Measurements from ENCODE around the gene LIFR. TPM values are rescaled to one million over a fixed set of nuclear protein-coding genes. Genes with fewer than 3 reads are reported as not detected.
A peak's percentile ranks its signal among the peaks of the same experiment; 100 is the strongest.

The LIFR gene
- polyA plus RNA-seq, 1 donor (not counting 4 experiments of a cell fraction or from before 2014, with no cell fraction given) = 1.1 TPM

- DNase-seq (ENCODE audit: low read depth, low spot score) (no peak), FAIRE-seq (peak; percentile 63)
- TF ChIP-seq CTCF (optimal IDR thresholded peaks at IDR 0.05 in 1 of 3, IDR thresholded peaks at IDR 0.05 in 1 of 3, conservative IDR thresholded peaks at IDR 0.05 in 1 of 3; ENCODE audit: extremely low read depth in 1 of 3, insufficient read depth in 2 of 3, low read length in 3 of 3) (no peak), EZH2 (IDR thresholded peaks at IDR 0.05; ENCODE audit: low read length) (no peak)
- Histone ChIP-seq H3K9me1 (ENCODE audit: control insufficient read depth, extremely low read depth, insufficient read depth, low read length) (no peaks in the 10 kb centered on the region), H3K27ac (ENCODE audit: control insufficient read depth, insufficient read depth, low read length) (no peak overlapping the region), H4K20me1 (ENCODE audit: control insufficient read depth, extremely low read depth, insufficient read depth, low read length) (no peaks in the 10 kb centered on the region), H3K4me2 (ENCODE audit: control insufficient read depth, extremely low read depth, insufficient read depth, low read depth, low read length) (no peak overlapping the region), H3K4me3 (ENCODE audit: control insufficient read depth in 2 of 3, extremely low read depth in 1 of 3, insufficient read depth in 2 of 3, low read depth in 1 of 3, low read length in 3 of 3) (no peak overlapping the region), H3K27me3 (ENCODE audit: control insufficient read depth, extremely low read depth, insufficient read depth, low read length) (no peaks in the 10 kb centered on the region), H3K9ac (ENCODE audit: control insufficient read depth, extremely low read depth, insufficient read depth, low read length) (no peak overlapping the region), H3K9me3 (ENCODE audit: control insufficient read depth, low read depth, low read length) (no peaks in the 10 kb centered on the region), H3K79me2 (ENCODE audit: control insufficient read depth, insufficient read depth, low read length) (no peaks in the 10 kb centered on the region), H3K4me1 (ENCODE audit: control insufficient read depth, extremely low read depth, insufficient read depth, low read length) (peaks cover 2% of the 10 kb centered on the region), H2AFZ (ENCODE audit: control insufficient read depth, low read length) (peak overlapping the region; percentile 54), H3K36me3 (ENCODE audit: control insufficient read depth in 2 of 2, extremely low read depth in 1 of 2, insufficient read depth in 2 of 2, low read length in 2 of 2) (no peaks in the 10 kb centered on the region)
- dilution Hi-C loops (cut with MboI; ENCODE audit: extremely low pct_ligation_motif_present, low sequenced_read_pairs) = no loop called here
These were observed 55.7 kb downstream of the LIFR start for GRCh38 chr5:38500573-38501260.

GRCh38 chr5:38497946-38498345, 58.5 kb downstream of the LIFR start:
- no peak for FAIRE-seq
- Histone ChIP-seq H3K4me3 (ENCODE audit: control insufficient read depth in 2 of 3, extremely low read depth in 1 of 3, insufficient read depth in 2 of 3, low read depth in 1 of 3, low read length in 3 of 3) (no peak overlapping the region), H3K9ac (ENCODE audit: control insufficient read depth, extremely low read depth, insufficient read depth, low read length) (no peak overlapping the region), H3K4me2 (ENCODE audit: control insufficient read depth, extremely low read depth, insufficient read depth, low read depth, low read length) (no peak overlapping the region), H3K27me3 (ENCODE audit: control insufficient read depth, extremely low read depth, insufficient read depth, low read length) (no peaks in the 10 kb centered on the region), H2AFZ (ENCODE audit: control insufficient read depth, low read length) (no peak overlapping the region), H3K4me1 (ENCODE audit: control insufficient read depth, extremely low read depth, insufficient read depth, low read length) (peaks cover 2% of the 10 kb centered on the region), H4K20me1 (ENCODE audit: control insufficient read depth, extremely low read depth, insufficient read depth, low read length) (no peaks in the 10 kb centered on the region), H3K27ac (ENCODE audit: control insufficient read depth, insufficient read depth, low read length) (no peak overlapping the region), H3K36me3 (ENCODE audit: control insufficient read depth in 2 of 2, extremely low read depth in 1 of 2, insufficient read depth in 2 of 2, low read length in 2 of 2) (no peaks in the 10 kb centered on the region), H3K79me2 (ENCODE audit: control insufficient read depth, insufficient read depth, low read length) (no peaks in the 10 kb centered on the region), H3K9me1 (ENCODE audit: control insufficient read depth, extremely low read depth, insufficient read depth, low read length) (no peaks in the 10 kb centered on the region), H3K9me3 (ENCODE audit: control insufficient read depth, low read depth, low read length) (no peaks in the 10 kb centered on the region)
- dilution Hi-C loops (cut with MboI; ENCODE audit: extremely low pct_ligation_motif_present, low sequenced_read_pairs) = no loop called here
- peak in 1 of 3 experiments; percentile 43 for TF ChIP-seq CTCF (optimal IDR thresholded peaks at IDR 0.05 in 1 of 3, IDR thresholded peaks at IDR 0.05 in 1 of 3, conservative IDR thresholded peaks at IDR 0.05 in 1 of 3; ENCODE audit: extremely low read depth in 1 of 3, insufficient read depth in 2 of 3, low read length in 3 of 3)
- TF ChIP-seq EZH2 (IDR thresholded peaks at IDR 0.05; ENCODE audit: low read length) = no peak
- no peak for DNase-seq (ENCODE audit: low read depth, low spot score)
